GM19035 (cell line): Measurements from ENCODE around the gene SRP9.
A peak's percentile ranks its signal among the peaks of the same experiment; 100 is the strongest.
"Not testable (repeated sequence)": the region's sequence is repeated elsewhere in the genome, so short reads cannot be mapped to it uniquely, and the experiment has no call there.

Experiments used
- ATAC-seq: cut with Tn5 transposase; IDR thresholded peaks from one replicate; pipeline ENCODE4 v1.9.1; 2021; ENCODE audit not compliant: unreplicated experiment

The SRP9 gene

GRCh38 chr1:225755671-225756319, 21.8 kb upstream of the SRP9 start:
- no peak for ATAC-seq

DNA sequence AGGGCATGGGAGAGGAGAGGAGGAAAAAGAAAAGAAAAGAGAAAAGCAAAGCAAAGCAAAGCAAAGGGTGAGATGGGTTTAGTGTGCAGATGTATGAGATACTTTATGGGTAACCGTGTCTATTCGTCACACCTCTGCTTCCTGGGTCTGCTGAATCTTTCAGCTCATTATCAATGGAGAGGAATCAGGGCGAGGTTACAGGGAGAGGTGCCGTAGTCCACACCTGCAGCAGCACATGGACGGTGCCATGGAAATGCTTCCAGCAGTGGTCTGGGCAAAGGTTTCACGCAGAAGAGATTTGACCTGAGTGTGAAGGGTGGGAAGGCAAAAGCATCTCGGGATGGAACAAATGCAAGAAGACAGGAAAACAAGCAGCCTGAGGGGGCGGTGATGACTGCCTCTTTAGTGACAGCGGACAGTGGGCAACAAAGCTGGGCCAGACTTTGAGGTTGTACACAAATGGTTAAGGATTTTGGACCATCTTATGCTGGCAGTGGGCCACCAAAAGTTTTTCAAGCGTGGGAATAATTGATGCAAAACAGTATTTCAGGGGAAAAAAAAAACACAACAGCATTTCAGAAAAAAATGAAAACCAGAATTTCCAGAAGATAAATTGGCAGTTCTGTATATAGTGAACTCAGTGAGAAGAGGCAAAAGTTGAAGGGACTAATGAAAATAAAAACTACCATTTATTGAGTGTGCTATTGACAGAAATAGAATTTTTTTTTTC, 19.5 kb upstream of the SRP9 start:
- ATAC-seq = no peak

GRCh38 chr1:225759972-225760371, 17.7 kb upstream of the SRP9 start:
- ATAC-seq = not testable (repeated sequence)

DNA sequence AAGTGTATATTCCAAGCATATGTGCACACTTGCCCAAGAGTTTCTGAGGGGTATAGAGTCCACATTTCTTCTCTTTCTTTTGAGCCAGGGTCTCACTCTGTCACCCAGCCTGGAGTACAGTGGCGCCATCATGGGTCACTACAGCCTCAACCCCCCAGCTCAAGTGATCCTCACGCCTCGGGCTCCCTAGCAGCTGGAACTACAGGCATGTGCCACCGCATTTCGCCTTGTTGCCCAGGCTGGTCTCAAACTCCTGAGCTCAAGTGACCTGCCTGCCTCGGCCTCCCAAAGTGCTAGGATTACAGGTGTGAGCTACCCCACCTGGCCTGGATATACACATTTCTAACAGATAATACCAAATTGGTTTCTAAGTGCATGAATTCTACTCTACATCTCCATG, 17.1 kb upstream of the SRP9 start:
- ATAC-seq = no peak

DNA sequence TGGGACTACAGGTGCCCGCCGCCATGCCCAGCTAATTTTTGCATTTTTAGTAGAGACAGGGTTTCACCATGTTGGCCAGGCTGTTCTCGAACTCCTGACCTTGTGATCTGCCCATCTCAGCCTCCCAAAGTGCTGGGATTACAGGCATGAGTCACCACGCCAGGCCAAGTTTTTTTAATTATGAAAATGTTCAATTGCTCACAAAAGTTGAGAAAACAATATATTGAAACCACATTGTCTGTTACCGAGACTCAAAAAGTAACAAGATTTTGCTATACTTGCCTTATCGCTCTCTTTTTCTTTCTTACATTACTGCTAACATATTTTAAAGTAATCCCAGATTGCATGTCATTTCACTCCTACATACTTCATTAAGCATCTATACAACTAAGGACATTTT, 16.2 kb upstream of the SRP9 start:
- not testable (repeated sequence) for ATAC-seq

DNA sequence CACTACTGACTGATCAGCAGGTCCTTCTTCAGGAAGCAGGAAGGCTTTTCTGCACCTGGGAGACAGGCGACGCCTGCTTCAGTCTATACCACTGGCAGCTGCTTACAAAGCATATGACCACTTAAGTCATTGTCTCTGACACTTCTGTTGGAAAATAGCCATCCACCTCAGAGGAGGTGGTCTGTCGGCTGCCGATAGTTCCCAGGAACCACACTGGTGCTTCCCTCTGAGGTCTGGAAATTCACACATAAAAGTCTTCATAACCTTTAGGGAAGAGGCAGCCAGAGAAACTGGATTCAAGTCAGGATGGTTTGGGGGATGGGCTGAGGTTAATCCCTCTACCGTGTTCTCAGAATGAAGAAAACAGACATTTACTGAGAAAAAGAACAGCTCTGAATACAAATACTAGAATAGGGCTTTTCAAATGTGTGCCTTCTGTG, 15.6 kb upstream of the SRP9 start:
- ATAC-seq = no peak

- no peak for ATAC-seq
These were observed 15.2 kb upstream of the SRP9 start for GRCh38 chr1:225762444-225762843.

DNA sequence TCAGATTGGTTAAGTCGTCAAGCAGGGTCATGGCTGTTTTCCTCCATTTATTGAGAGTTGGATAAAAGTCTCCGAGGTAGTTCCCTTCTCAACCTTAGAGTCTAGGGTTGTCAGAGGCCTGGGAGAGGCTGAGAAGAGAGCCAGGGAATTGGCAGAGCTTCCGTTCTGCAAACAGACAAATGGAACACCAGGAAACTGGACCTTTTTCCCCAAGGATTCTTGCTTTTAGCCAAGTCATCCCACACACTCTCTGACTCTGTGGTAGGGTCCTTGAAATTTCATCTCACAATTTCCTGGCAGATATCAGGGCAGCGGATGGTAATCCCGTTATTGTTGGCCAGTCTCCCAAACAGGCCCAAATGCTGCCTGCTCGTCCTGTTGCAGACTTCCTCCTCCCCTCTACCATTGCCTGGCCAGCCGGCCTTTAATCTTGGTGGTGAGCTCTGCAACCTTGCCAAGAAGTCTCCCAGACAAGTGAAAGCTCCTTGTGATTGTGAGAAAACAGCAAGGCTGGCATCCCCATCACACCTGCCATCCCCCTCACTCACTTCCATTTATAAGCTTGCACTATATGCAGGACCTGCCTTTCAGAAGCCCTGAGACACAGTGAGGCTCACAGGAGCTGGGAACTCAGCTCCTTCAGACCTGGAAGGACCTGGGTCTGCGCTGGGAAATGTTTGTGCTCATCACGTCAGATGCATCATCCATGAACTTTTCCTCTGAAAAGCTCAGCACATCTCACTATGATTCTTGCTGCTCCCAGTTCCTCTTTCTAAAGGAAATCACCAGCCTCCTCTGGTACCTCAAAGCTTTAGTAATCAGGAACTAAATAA, 13.7 kb upstream of the SRP9 start:
- no peak for ATAC-seq

GRCh38 chr1:225765982-225766674, 11.5 kb upstream of the SRP9 start:
- ATAC-seq = no peak

- ATAC-seq = no peak
These were observed 10.5 kb upstream of the SRP9 start for GRCh38 chr1:225766967-225767633.

GRCh38 chr1:225767634-225768540, 9.7 kb upstream of the SRP9 start:
- no peak for ATAC-seq

DNA sequence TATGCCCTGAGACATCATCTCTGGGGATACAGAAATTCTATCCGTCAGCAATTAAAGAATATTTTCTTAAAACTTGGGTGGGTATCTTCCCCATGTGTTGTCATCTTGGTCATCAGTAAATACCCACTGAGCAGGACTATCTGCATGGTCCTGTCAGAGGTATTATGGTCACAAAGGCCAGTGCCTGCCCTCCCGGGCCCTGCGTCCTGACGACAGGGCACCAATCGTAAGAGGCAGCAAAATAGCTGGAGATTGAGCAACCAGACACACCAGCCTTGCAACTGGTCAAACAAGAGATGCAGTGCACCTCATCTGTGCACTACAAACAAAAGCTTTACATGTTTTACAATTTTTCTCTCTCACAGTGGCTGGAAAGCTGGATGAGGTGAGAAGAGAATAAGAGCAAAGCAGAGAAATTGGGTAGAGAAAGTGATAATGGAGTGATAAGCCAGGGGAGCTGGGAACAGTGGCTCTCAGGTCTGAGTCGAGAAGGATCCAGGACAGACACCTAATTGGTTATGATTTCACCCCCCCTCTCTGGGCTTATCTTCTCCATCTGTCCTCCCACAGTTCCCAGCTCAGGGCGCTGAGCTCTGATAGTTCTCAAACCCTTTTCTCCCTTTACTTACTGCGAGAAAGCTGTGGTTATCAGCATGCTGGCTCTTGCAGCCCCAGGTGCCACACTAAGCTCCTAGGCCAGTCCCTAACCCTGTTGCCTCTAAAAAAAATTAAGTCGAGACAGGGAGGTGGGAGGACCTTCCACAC, 8.8 kb upstream of the SRP9 start:
- ATAC-seq = no peak

GRCh38 chr1:225769687-225770086, 7.9 kb upstream of the SRP9 start:
- no peak for ATAC-seq

GRCh38 chr1:225770561-225771248, 6.9 kb upstream of the SRP9 start:
- ATAC-seq = no peak

DNA sequence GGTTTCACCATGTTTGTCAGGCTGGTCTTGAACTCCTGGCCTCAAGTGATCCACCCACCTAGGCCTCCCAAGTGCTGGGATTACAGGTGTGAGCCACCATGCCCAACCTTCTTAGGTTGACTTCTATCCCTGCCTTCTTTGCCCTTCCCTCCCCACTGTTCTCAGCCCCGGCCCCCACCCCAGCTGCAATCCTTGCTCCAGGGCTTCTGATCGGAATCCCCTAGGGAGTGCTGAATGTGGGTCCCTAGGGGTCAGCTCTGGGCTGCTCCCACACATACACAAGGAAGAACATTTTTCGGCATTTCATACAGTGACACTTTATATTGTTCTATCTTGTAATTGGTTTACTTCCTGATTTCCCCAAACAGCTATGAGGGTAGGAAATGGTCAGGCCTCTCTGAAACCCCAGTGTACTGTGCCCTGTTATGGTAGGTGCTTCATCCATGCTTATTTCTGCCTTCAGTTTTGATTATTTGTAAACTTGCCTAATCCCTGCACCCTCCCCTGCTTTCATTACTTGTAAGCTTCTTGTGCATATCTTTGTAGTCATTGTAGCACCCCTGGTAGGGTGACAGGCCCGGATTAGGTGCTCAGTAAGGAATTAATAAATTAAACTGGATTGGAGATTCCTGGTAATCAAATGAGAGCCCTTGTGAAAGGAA, 5.8 kb upstream of the SRP9 start:
- no peak for ATAC-seq

GRCh38 chr1:225772323-225772768, 5.3 kb upstream of the SRP9 start:
- ATAC-seq = peak; percentile 52

DNA sequence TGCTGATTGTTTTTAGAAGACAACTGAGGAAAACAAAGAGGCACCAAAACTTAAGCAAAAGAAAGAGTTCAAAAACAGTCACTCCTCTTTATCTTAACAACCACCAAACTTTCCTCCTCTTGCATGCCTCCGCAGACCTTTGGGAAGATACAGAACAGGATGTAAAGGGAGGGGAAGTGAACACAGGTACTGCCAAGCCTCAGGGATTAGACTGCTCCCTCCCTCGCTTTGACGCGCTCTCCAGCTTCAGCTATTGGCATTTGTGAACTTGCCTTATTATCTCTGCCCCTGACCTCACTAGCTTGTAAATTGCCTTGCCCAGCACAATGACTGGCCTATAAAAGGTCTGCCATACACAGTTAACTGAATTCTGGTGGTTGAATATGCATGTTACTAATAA, 4.8 kb upstream of the SRP9 start:
- no peak for ATAC-seq
